Central memory CD4-positive, alpha-beta T cell (primary cell): ENCODE results near the gene C1orf122.

Experiments used
- DNase-seq: peaks from one replicate; pipeline ENCODE4 v3.0.0; 2022

The C1orf122 gene

DNA sequence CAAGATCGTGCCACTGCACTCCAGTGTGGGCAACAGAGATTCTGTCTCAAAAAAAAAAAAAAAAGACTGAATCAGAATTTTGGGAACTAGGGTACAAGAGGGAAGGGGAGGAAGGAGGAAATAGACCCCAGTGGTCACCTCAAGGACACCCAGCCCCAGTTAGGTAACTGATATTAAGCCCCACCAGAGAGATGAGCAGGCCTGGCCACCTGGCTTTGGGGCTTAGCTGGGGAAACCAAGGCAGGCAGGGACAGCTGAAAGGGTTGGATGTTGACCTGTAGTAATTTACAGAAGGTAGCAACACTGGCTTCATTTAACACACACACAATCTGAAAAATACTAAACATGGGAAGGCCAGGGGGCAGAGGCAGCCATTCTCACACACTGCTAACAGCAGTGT is 5.2 kb upstream of the C1orf122 start:
- no peak for DNase-seq

DNA sequence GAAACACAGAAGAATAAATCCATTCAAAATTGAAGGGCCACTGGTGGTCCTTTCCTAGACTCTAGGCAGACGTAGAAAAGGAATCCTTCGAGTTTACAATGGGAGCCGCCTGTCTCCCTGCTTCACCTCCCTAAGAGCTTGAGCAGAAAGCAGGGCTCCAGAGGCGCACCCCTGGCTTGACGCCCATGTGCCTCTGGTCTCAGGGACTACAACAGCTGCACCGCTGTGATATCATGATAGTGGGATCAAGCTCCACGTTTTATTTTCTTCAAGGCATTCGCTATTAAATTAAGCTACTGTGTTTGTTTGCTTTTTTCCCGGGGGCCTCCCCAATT is 403 bp upstream of the C1orf122 start:
- DNase-seq, result no peak

DNA sequence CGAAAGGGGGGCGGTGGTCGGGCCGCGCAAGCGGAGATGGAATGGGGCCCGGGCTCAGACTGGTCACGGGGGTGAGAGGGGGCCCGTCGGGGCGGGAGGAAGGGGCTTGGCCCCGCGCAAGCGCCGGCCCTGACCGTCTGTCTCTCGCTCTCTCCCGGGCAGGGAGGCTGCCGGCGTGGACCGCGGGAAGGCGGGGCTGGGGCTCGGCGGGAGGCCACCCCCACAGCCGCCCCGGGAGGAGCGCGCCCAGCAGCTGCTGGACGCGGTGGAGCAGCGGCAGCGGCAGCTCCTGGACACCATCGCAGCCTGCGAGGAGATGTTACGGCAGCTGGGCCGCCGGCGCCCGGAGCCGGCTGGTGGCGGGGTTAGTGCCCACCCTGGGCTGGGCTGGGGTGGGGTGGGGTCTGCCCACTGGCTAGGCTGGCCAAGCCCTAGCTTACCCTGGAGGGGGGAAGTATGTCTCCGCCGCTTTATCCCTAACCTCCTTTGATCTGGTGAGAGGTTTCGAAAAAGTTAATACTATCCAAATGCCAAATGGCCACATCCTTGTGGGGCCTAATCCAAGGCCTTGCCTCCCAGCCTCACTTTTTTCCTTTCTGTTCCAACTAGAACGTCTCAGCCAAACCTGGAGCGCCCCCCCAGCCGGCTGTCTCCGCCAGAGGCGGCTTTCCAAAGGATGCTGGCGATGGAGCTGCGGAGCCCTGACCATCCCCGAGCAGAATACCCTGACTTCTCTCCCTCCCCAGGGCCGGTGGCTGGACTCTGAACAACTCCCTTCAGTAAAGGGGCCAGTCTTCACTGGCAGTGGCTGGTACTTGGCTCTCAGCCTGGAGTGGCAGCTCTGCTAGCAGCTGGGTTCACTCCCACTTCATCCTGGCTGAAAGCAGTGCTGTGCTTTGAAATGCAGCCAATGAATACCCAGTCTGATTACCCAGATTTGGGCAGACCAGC is 1.1 kb downstream of the C1orf122 start:
- no peak for DNase-seq

DNA sequence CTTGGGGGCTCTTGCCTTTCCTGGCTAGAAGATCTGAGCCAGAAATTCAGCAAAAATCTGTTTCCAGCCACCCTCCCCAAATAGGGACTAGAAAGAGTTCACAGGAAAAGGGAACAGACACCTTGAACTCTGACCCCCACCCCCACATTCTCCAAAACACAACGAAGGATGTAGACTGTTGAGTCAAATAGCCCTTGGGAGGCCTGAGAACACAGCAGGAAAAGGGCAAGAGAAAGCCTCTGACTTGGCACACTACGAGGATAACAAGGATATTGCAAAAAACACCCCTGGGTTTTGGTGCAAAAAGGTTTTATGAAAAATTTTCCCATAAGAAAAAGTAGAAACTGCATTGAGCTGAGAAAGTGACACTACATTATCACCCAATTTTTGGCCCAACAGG is 2.4 kb downstream of the C1orf122 start:
- DNase-seq, result no peak

DNA sequence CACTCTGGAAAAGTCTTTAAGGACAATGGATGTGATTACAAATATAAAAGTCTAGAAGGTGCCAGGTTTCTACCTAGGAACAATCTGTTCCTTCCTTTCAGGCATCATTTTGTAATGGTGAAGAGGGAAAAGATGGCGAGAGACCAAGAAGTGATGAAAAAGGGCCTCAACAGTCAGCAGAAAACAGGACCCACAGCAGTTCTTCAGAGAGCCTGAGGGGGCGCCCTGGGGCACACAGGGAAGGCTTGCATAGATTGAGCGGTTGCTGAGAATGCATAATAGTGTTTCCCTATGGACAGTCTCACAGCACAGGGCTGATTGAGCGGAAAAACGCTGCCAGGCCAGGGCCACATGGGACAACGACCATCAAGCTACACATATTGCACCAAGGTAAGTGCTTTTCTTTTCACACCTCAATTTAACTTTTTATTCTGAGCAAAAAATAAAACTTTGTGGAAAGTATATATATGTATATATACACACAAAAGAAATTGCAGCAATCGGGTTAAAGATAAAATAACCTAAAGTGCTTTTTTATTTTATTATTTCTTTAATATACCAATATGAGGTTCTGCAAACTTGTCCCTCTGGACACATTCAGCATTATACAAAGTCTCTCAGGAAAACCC is 3.6 kb downstream of the C1orf122 start:
- peak; percentile 61 for DNase-seq

DNA sequence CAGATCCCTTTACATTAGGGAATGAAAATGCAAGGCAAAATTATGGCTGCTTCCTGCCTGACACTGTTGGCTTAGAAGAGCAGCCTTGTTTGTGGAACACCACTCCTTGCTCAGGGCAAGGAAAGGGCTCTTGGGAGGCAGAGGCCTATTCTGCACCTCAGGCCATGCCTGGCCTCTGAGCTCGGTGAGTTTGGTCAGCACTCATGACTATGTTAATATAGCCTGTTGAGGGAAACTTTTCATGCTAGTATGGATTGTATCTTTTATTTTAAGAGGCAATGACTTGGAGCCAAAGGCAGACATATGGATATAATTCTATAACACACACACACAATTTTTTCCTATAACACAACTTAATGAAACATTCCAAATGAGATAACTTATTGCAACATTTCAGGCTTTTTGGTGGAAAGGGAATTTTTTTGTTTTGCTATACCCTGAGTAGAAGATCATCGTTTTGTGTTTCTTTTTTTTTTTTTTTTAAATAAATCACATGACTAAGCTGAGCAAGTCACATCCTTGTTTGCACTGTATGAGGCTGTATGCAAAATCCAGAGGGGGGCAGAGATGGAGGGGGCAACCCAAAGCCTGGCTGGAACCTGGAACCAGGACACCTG is 6.0 kb downstream of the C1orf122 start:
- DNase-seq, result no peak

DNA sequence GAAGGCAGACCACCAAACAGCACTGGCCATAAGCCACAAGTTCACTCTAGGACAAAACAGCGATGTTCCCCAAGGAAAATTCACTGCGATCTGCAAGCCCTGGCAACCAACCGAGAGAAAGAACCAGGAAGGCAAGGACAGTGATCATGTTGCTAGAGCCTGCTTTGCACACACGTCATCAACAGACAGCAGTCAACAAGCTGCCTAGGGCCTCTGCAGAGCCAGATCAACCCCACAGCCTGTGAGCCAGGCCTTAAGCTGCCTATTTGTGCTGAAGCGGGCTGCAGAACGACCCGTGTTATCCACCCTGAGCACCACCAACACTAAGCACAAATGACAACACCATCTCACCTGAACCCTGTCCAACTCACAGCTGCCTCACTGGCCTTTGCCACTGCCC is 6.7 kb downstream of the C1orf122 start:
- DNase-seq, result no peak

DNA sequence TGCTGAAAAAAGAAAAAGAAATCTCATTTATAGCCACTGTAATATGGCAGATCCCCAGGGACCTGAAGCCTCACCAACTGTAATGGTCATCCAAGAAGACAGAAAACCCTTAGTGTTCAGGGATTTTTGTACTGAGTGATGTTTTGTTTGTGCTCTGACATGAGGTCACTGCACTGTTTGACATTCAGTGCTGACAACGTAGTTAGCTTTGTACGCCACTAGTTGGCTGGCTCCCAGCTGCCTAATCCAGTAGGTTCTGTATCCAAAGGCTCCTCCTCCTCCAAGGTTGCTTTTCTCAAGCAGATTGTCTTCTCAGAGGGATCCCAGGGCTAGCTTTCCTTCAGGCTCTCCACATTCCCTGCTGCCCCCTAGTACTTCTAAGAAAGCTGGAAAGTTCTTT is 9.9 kb downstream of the C1orf122 start:
- DNase-seq, result no peak

DNA sequence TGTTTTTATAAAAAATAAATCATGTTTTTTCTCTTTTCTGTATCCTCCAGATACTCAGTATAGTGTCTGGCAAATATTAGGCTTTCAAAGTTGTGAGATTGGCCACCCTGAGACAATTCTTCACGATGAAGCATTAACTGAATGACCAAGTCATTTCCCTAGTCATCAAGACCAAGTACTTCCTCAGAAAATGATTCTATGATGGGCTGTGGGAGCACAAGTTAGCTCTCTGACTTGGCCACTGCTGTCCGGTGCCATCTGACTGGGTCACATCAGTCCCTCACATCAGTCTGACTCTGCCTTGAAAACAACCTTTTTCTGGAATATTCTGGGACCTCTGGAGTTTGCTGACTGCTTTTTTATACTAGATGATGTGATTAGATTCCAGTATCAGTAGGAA is 13.9 kb downstream of the C1orf122 start:
- DNase-seq, result no peak

DNA sequence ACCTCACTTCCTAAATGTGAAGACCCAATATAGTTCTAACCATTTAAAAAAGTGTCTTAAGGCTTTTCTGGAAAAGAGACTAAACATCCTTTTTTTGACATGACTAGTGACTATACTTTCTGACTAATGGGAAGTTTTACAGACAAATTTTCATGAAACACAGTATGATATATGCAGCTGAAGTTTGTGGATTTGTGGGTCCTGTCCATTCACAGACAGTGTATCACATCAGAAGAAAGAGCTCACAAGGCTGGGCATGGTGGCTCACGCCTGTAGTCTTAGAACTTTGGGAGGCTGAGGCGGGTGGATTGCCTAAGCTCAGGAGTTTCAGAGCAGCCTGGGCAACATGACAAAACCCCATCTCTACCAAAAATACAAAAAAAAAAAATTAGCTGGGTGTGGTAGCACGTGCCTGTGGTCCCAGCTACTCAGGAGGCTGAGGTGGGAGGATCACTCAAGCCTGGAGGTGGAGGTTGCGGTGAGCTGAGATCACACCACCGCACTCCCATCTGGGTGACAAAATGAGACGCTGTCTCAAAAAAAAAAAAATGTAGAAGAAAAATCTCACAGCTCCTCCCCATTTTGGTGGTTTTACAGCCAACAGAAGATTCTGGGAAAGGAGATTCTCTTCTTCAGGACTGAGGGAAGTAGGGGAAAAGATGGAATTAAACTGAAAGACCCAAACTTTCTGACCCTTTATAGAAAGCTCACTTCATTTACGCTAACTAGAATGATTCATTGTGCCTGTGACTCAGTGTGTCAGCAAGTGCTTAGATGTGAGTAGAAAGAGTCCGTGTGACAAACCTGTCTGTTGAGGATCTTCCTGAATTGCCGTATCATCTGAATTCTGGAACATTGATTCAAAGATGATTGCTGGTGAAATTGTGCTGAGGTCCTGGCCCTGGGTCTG is 15.6 kb downstream of the C1orf122 start:
- no peak for DNase-seq

DNA sequence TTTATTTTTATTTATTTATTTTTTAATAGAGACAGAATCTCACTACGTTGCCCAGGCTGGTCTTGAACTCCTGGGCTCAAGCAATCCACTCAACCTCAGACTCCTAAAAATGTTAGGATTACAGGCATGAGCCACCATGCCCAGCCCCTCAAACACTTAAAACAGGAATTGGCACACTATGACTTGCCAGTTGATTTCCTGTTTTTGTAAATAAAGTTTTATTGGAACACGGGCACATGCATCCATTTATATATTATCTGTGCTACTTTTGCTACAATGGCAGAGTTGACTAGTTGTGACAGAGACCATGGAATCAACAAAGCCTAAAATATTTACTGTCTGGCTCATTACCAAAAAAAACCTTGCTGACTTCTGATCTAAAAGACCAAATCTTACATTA is 16.4 kb downstream of the C1orf122 start:
- DNase-seq, result no peak

DNA sequence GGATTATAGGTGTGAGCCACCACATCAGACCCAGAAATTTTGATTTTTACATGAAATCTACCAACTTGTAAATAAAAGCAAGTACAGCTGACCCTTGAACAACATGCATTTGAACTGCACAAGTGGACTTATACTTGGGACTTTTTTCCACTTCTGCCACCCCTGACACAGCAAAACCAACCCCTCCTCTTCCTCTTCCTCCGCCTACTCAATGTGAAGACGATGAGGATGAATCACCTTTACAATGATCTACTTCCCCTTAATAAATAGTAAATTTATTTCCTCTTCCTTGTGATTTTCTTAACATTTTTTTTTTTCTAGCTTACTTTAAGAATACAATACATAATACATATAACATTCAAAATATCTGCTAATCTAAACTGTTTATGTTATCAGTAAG is 17.9 kb downstream of the C1orf122 start:
- no peak for DNase-seq

DNA sequence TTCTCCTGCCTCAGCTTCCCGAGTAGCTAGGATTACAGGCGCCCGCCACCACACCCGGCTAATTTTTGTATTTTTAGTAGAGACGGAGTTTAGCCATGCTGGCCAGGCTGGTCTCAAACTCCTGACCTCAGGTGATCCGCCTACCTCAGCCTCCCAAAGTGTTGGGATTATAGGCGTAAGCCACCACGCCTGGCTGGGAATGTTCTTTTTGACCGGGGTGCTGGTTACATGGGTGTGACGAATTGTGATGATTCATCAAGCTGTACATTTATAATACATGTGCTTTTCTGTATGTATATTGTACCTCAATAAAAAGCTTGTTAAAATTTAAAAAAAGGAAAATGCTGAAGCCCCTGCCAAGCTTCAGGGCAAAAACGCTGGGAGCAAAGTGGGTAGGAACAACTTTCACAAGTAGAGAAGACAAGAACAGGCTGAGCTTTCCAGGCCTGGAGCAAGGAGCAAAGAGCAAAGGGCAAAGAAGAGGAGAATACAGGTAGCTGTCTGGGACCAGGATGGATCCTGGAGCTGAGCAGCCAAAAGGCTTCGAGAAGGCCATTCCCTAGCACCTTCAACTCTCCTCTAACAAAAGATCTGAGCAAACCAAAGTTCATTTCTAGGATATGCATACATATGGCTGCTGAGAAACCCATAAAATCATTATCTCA is 21.0 kb downstream of the C1orf122 start:
- DNase-seq, result no peak

DNA sequence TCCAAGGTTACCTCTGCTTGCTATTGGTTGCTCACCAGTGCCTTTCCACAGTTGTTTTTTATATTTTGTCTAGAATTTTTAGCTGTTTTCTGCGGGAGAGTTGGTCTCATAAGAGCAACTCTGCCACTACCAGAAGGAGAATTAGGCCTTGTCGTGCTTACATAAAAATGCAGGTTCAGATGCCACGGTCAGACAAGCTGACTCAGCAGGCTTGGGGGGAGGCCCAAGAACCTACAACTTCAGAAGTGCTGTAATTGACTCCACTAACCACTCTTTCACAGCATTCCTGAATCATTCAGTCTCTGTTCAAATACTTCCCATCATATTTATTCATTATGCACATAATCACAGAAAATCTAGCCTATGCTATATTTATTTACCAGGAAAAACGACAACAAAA is 23.5 kb downstream of the C1orf122 start:
- DNase-seq, result no peak

DNA sequence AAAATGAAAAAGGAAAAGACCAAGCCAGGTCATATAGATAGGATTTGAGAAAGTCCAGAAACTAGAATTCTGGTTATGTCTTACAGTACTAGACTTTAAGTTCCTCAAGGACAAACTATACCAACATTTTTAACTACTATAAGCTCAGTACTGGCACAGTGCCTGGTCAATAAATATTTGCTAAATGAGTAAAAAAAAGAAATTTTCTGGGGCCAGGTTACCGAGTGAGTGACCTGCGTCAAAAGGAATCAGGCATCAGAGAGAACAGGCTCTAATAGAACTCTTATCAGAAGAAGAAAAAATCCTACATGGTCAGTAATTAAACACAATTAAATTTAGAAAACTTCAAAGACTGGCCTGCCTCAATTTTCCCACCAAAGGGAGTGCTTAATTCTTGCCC is 24.2 kb downstream of the C1orf122 start:
- DNase-seq, result no peak

DNA sequence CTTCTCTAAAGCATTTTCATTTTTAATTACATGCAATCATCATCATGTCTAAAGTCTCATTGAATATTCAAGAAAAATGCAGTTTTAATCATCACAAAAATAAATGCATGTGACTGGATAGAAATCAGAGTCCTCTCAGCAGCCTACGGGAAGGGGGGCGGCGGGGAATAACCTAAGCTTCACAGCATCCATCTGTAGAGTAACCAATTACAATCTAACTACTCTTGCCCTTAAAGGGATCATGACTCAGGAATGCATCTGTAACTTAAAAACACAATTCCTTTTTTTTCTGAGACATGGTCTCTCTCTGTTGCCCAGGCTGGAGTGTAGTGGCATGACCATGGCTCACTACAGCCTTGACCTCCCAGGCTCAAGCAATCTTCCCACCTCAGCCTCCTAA is 29.2 kb downstream of the C1orf122 start:
- no peak for DNase-seq

DNA sequence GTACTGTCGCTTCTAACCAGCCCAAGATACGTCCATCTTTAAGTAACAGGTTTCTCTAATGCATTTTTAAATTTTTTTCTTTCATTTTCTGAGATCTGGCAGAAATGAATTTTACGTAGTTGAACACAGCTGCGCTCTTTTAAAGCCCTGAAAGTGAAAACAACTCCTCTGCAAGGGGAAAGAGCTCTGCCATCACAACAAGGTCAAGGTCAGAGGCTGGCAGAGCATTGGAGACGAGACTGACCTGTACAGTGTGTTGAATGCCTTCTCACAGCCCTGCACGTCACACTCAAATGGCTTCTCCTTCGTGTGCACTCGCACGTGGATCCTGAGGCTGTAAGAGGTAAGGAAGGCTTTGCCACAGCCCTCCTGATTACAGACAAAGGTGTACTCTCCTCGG is 32.1 kb downstream of the C1orf122 start:
- DNase-seq, result no peak

DNA sequence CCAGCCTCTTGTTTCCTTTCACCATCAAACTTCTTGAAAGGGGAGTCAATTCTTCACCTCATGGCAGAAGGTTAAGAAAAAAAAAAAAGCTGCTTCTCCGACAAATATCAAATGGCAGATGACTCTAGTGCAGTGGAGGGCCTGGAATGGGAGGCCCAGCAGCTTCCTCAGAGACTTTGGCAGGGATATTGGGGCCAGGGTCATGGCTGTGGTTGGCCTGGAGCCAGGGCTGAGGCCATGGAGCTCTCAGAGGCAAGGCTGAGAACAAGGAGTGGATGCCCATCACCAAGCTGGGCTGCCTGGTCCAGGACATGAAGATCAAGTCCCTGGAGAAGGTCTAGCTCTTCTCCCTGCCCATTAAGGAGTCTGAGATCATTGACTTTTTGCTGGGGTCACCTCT is 33.1 kb downstream of the C1orf122 start:
- no peak for DNase-seq

DNA sequence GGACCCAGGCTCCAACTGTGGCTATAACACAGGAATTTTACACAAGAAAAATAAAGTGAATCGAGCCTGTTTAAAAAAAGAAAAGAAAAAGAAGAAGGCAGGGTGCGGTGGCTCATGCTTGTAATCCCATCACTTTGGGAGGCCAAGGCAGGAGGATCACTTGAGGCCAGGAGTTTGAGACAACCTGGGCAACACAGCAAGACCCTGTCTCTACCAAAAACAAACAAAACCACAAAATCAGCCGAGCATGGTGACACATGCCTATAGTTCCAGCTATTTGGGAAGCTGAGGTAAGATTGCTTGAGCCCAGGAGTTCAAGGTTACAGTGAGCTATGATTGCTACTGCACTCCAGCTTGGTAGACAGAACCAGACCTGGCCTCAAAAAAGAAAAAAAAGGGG is 34.1 kb downstream of the C1orf122 start:
- no peak for DNase-seq

DNA sequence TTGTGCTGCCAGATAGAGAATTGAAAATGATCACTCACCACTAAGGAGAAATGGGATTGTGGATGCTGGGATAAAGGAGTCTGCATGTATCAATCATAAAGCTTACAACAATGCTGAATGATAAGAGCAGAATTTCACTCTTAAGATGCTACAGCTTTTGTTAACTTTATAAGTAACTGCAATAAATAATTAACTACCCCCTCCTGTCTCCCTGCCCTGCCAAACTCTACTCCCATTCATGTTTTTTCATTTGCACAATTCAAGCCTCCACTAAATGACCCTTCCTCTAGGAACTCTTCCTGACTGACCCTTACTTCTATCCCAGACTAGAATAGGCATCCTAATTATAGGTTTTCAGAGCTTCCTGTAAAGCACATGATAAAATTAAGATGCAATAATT is 36.9 kb downstream of the C1orf122 start:
- DNase-seq, result no peak

DNA sequence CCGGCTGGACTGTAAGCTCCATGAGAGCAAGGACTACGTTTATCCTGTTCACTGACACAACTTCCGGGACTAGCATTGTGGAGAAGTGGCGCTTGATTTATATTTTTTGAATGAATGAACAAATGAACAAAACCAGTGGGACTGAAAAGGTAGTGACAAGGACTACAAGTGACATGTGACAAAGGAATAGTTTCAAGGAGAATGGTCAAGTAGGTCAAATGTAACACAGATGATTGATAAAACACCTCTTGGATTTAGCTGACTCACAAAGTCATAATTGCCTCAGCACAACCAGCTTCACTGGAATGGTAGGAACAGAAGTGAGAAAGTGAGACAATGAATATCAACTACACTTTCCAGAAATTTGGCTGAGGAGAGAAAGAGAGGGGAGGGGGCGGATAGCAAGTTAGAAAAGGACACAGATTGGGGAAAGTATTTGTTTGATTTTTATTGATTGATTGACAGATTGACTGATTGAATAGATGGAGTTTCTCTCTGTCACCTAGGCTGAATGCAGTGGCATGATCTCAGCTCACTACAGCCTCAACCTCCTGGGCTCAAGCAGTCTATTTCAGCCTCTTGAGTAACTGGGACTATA is 37.6 kb downstream of the C1orf122 start:
- DNase-seq, result no peak

DNA sequence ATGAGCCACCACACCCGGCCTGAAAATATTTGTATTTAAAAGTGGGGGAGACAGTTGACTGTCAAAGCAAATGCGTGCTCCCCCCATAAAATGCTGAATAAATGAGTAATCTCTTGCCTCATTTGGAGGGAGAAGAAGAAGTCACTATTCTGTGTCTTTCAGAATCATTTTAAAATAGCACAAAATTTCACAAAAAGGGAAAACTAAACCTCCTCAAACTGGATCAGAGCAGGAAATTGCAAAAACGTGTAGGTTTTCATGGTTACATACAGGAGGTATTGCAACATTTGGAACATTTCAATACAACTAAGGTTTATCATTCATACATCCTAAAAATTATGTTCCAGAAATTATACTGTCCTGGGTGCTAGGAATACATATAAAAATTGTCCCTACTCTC is 38.2 kb downstream of the C1orf122 start:
- no peak for DNase-seq
